ENCODE data around the gene CRTC2. TPM values are rescaled to one million over a fixed set of nuclear protein-coding genes. Genes with fewer than 3 reads are reported as not detected.
"Not testable (repeated sequence)": the region's sequence is repeated elsewhere in the genome, so short reads cannot be mapped to it uniquely, and the experiment has no call there.

Gene CRTC2, protein sequence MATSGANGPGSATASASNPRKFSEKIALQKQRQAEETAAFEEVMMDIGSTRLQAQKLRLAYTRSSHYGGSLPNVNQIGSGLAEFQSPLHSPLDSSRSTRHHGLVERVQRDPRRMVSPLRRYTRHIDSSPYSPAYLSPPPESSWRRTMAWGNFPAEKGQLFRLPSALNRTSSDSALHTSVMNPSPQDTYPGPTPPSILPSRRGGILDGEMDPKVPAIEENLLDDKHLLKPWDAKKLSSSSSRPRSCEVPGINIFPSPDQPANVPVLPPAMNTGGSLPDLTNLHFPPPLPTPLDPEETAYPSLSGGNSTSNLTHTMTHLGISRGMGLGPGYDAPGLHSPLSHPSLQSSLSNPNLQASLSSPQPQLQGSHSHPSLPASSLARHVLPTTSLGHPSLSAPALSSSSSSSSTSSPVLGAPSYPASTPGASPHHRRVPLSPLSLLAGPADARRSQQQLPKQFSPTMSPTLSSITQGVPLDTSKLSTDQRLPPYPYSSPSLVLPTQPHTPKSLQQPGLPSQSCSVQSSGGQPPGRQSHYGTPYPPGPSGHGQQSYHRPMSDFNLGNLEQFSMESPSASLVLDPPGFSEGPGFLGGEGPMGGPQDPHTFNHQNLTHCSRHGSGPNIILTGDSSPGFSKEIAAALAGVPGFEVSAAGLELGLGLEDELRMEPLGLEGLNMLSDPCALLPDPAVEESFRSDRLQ
- total RNA-seq = 10 to 100 TPM; 22.6 to 92.7 TPM

DNA sequence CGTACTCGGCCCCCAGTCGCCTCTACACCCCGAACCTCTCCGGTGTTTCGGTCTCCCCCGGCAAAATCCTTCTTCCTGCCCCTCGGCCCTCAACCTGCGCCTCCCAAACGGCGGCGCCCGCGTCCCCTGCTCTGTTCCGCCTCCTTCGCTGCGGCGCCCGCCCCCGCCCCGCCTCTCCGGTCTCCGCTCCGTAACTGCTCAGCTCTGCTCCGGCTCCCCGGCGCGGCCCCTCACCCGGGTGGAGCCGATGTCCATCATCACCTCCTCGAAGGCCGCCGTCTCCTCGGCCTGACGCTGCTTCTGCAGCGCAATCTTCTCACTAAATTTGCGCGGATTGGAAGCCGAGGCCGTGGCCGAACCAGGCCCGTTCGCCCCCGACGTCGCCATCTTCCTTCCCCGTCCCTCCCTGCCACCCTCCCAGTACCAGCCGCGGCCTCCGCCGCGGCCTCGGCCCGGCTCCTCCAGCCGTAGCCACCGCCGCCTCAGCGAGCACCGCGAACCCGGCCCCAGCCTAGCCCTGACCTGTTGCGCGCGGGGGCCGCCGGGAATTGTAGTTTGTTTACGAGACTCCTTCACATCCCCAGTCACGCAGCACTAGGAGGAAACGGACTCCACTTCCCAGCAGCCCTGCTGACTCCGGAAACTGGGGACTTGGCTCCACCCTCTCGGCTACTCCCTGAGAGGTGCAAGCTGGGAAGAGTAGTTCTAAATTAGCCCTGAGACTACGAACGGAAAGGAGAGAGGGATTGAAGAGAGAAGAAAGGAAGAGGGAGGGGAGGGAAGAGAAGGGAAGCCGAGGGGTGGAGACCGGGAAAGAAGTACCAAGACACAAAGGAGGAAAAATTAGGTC, at the start of gene CRTC2:
TSS of gene CRTC2 (minus strand) at position 502 of the 850 bp plus-strand sequence. CDS start at position 387, 115 bp downstream.
- Histone ChIP-seq H3K4me1 (ENCODE audit: control insufficient read depth in 1 of 2, low read depth in 2 of 2) (peaks cover 35 to 57% of the 10 kb centered on the region in 2 donors), H3K27ac (peak within 1 kb of the TSS; percentile 84 to 90), H3K36me3 (peaks cover 20% of the 10 kb centered on the region), H3K4me3 (peak within 1 kb of the TSS; percentile 98), H3K27me3 (replicated peaks; ENCODE audit: insufficient read depth) (no peaks in the 10 kb centered on the region), H3K9me3 (no peaks in the 10 kb centered on the region)
- peak; percentile 75 for ATAC-seq (ENCODE audit: insufficient number of reproducible peaks, low FRiP score, low read depth)
- TF ChIP-seq, protein P1, sequence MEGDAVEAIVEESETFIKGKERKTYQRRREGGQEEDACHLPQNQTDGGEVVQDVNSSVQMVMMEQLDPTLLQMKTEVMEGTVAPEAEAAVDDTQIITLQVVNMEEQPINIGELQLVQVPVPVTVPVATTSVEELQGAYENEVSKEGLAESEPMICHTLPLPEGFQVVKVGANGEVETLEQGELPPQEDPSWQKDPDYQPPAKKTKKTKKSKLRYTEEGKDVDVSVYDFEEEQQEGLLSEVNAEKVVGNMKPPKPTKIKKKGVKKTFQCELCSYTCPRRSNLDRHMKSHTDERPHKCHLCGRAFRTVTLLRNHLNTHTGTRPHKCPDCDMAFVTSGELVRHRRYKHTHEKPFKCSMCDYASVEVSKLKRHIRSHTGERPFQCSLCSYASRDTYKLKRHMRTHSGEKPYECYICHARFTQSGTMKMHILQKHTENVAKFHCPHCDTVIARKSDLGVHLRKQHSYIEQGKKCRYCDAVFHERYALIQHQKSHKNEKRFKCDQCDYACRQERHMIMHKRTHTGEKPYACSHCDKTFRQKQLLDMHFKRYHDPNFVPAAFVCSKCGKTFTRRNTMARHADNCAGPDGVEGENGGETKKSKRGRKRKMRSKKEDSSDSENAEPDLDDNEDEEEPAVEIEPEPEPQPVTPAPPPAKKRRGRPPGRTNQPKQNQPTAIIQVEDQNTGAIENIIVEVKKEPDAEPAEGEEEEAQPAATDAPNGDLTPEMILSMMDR (IDR thresholded peaks at IDR 0.05) = no peak
- peak; percentile 99 for DNase-seq (ENCODE audit: low spot score)

GRCh38 chr1:154006136-154006535, 47.7 kb upstream of the CRTC2 start:
- ATAC-seq (ENCODE audit: insufficient number of reproducible peaks, low FRiP score, low read depth) (peak; percentile 43), DNase-seq (ENCODE audit: low spot score) (no peak)
- H3K4me1 ChIP-seq (ENCODE audit: control insufficient read depth in 1 of 2, low read depth in 2 of 2) = peaks cover 0 to 13% of the 10 kb centered on the region in 2 donors
- no peaks in the 10 kb centered on the region for H3K9me3 ChIP-seq
- peak overlapping the region in 1 of 2 donors; percentile 27 for H3K27ac ChIP-seq
- TF ChIP-seq, protein P1 (IDR thresholded peaks at IDR 0.05) = no peak
- H3K36me3 ChIP-seq = no peaks in the 10 kb centered on the region
- H3K4me3 ChIP-seq = no peak overlapping the region
- H3K27me3 ChIP-seq (replicated peaks; ENCODE audit: insufficient read depth) = no peaks in the 10 kb centered on the region

- H3K36me3 ChIP-seq = no peaks in the 10 kb centered on the region
- TF ChIP-seq, protein P1 (IDR thresholded peaks at IDR 0.05) = no peak
- H3K27ac ChIP-seq = no peak overlapping the region
- ATAC-seq (ENCODE audit: insufficient number of reproducible peaks, low FRiP score, low read depth) (no peak), DNase-seq (ENCODE audit: low spot score) (no peak)
- H3K27me3 ChIP-seq (replicated peaks; ENCODE audit: insufficient read depth) = no peaks in the 10 kb centered on the region
- no peaks in the 10 kb centered on the region for H3K9me3 ChIP-seq
- no peak overlapping the region for H3K4me3 ChIP-seq
- H3K4me1 ChIP-seq (ENCODE audit: control insufficient read depth in 1 of 2, low read depth in 2 of 2) = peaks cover 0 to 2% of the 10 kb centered on the region in 2 donors
Measured at GRCh38 chr1:154000420-154000819, 42.0 kb upstream of the CRTC2 start.

DNA sequence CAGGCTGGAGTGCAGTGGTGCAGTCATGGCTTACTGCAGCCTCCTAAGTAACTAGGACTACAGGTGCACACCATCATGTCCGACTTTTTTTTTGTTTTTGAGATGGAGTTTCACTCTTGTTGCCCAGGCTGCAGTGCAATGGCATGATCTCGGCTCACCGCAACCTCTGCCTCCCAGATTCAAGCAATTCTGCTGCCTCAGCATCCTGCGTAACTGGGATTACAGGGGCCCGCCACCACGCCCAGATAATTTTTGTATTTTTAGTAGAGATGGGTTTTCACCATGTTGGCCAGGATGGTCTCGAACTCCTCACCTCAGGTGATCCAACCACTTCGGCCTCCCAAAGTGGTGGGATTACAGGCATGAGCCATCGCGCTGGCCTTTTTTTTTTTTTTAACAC, 38.5 kb upstream of the CRTC2 start:
- H3K36me3 ChIP-seq = peaks cover 21% of the 10 kb centered on the region
- not testable (repeated sequence) for DNase-seq (ENCODE audit: low spot score); ATAC-seq (ENCODE audit: insufficient number of reproducible peaks, low FRiP score, low read depth); H3K4me3 ChIP-seq; H3K27ac ChIP-seq; H3K27me3 ChIP-seq (replicated peaks; ENCODE audit: insufficient read depth); H3K9me3 ChIP-seq
- peaks cover 9 to 17% of the 10 kb centered on the region in 2 donors for H3K4me1 ChIP-seq (ENCODE audit: control insufficient read depth in 1 of 2, low read depth in 2 of 2)

GRCh38 chr1:153995640-153996039, 37.2 kb upstream of the CRTC2 start:
- Histone ChIP-seq H3K4me3 (no peak overlapping the region), H3K27ac (no peak overlapping the region), H3K36me3 (peaks cover 23% of the 10 kb centered on the region), H3K27me3 (replicated peaks; ENCODE audit: insufficient read depth) (no peaks in the 10 kb centered on the region), H3K9me3 (no peaks in the 10 kb centered on the region), H3K4me1 (ENCODE audit: control insufficient read depth in 1 of 2, low read depth in 2 of 2) (peaks cover 12 to 24% of the 10 kb centered on the region in 2 donors)
- ATAC-seq (ENCODE audit: insufficient number of reproducible peaks, low FRiP score, low read depth) = no peak
- TF ChIP-seq, protein P1 (IDR thresholded peaks at IDR 0.05) = no peak
- DNase-seq (ENCODE audit: low spot score) = no peak

All from thoracic aorta (tissue), 2 donors.